Stimulated activated naive CD4-positive, alpha-beta T cell (primary cell): ENCODE data around the gene YAF2.
"Not testable (repeated sequence)": the region's sequence is repeated elsewhere in the genome, so short reads cannot be mapped to it uniquely, and the experiment has no call there.

Experiments
- DNase-seq, 6 experiments: peaks; one replicate each; lab custom pipeline; 2025; lab: John Stamatoyannopoulos, UW

Gene YAF2

DNA sequence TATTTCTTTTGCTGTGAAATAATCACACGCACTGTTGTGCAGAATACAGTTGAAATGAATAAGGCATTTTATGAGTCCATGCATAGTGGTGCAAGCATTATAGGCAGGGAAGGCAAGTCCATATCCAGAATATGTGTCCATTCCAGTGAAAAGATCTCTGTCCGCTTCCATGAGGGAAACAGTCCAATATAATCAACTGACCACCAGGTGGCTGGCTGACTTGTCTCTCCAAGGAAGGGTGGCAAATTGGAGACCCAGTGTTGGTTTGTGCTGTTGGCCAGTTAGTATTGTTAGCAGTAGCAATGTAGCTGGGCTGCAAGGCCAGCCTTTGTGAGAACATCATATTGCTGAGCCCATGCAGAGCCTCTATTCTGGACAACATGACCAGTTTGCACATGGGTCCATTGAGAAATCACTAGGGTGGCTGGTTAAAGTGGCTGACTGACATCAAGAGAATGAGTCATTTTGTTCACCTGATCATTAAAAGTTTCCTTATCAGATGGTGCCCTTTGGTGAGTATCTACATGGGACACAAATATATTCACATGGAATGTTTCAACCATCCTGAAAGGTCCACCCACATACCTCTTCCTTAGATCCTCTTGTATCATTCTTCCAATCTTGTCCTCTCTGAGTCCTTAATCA is 17.3 kb upstream of the YAF2 start:
- no peak for DNase-seq

DNA sequence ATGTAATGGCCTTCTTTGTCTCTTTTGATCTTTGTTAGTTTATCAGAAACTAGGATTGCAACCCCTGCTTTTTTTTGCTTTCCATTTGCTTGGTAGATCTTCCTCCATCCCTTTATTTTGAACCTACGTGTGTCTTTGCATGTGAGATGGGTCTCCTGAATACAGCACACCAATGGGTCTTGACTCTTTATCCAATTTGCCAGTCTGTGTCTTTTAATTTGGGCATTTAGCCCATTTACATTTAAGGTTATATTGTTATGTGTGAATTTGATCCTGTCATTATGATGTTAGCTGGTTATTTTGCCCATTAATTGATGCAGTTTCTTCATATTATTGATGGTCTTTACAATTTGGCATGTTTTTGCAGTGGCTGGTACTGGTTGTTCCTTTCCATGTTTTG is 14.6 kb upstream of the YAF2 start:
- DNase-seq, result not testable (repeated sequence)

DNA sequence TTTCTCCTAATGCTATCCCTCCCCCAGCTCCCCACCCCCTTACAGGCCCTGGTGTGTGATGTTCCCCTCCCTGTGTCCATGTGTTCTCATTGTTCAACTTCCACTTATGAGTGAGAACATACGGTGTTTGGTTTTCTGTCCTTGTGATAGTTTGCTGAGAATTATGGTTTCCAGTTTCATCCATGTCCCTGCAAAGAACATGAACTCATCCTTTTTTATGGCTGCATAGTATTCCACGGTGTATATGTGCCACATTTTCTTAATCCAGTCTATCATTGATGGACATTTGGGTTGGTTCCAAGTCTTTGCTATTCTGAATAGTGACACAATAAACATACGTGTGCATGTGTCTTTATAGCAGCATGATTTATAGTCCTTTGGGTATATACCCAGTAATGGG is 11.0 kb upstream of the YAF2 start:
- not testable (repeated sequence) for DNase-seq

GRCh38 chr12:42240131-42240750 is 2.2 kb upstream of the YAF2 start:
- DNase-seq, result no peak

GRCh38 chr12:42237853-42238239 is 202 bp downstream of the YAF2 start:
- DNase-seq, result peak in 4 of 6 experiments; percentile 60 to 76 (median 70)

GRCh38 chr12:42237052-42237852 is 796 bp downstream of the YAF2 start:
- peak; percentile 45 to 76 (median 65) for DNase-seq

DNA sequence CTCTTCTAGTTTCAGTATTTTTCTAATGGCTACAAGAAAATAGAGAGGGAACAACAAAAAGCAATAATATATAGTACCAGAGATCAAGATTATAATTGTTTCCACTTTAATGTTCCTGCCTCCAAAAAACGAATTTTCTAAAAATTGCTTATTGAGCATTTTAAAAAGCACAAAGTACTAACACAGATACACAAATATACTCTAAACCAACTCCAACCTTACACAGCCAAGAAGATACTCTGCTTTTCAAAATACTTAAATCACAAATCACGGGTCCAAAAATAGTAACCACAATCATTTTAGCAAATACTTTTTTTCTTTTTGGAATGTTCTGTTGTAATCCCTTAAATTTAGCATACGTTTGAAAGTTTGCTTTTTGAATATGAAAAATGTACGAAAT is 2.0 kb downstream of the YAF2 start:
- no peak for DNase-seq

DNA sequence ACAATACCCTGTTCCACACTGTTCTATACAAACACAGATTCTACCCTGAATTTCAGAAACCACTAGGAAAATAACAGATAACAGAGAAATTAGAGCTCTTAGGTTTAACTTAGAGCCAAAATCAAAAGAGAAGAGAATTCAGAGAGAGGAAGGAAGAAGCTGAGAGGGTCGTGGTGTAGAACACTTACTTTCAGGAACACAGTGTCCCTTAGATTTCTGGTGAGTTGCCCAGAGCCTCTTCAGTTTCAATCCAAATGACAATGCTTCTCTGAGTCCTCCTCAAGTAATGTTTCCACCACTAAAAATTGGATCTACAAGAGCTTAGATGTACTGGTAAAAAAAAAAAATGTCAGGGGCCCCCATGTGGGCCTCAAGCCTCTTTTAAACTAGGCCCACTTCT is 2.6 kb downstream of the YAF2 start:
- DNase-seq, result no peak

- no peak for DNase-seq
These were observed 3.1 kb downstream of the YAF2 start for GRCh38 chr12:42234970-42235369.

- DNase-seq, result not testable (repeated sequence)
These were observed 10.5 kb downstream of the YAF2 start for GRCh38 chr12:42227525-42227924.

DNA sequence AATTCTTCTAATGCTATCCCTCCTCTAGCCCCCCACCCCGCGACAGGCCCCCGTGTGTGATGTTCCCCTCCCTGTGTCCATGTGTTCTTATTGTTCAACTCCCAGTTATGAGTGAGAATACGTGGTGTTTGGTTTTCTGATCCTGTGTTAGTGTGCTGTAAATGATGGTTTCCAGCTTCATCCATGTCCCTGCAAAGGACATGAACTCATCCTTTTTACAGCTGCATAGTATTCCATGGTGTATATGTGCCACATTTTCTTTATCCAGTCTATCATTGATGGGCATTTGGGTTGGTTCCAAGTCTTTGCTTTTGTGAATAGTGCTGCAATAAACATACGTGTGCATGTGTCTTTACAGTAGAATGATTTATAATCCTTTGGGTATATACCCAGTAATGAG is 13.5 kb downstream of the YAF2 start:
- DNase-seq, result not testable (repeated sequence)

DNA sequence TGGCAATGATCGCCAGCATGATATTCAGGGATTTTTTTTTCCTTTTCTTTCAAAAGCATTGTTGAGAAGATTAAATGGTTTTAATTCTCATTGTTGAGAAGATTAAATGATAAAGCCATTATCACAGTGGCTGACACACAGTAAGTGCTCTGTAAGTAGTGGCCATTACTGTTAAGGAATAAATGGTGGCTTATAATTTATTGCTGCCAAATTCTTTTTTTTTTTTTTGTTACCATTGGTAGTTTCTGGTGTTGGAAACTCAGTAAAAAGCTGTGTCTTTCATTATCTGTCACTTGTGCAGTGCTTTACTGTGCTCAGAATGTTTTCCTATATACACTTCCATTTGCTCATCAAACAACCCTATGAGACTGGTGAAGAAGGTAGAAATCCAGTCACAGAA is 15.3 kb downstream of the YAF2 start:
- DNase-seq, result no peak

GRCh38 chr12:42221726-42222125 is 16.3 kb downstream of the YAF2 start:
- no peak for DNase-seq

DNA sequence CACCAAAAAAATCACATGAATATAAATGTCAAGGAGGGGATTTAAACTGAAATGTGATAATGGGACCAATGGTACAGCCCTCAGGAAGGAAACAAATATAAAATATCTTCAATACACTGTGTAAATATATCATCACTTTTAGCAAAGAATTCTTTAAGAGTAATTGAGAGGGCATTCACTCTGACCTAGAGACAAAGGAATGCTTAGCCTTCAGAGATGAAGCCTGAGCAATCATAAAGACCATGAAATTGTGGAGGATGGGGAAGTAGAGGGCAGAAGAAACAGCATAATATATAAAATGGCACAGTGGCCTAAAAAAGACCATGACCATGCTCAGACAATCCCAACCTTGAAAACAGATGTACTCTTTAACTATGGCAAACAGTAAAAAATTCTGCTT is 20.4 kb downstream of the YAF2 start:
- DNase-seq, result no peak

DNA sequence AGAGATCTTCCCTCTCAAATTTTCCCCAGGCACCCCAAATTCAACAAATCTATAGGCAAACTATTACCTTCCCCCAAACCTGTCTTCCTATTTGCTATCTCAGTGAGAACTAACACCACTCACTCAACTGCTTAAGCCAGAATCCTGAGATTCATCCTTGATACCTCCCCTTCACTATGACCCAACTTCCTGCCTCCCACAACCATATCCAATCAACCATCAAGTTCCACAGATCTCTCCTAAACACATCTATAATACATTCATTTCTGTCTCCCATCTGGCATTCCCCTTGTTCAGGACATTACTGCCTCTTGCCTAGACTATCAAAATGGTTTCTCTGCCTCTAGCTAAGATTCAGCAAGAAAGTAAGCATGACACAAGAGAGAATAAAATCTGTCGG is 21.3 kb downstream of the YAF2 start:
- DNase-seq, result no peak

- not testable (repeated sequence) for DNase-seq
These were observed 22.3 kb downstream of the YAF2 start for GRCh38 chr12:42215759-42216158.

GRCh38 chr12:42213954-42214426 is 24.1 kb downstream of the YAF2 start:
- no peak for DNase-seq

GRCh38 chr12:42213023-42213422 is 25.0 kb downstream of the YAF2 start:
- DNase-seq, result no peak

GRCh38 chr12:42208574-42208973 is 29.5 kb downstream of the YAF2 start:
- no peak for DNase-seq

GRCh38 chr12:42204819-42205218 is 33.2 kb downstream of the YAF2 start:
- DNase-seq, result no peak

DNA sequence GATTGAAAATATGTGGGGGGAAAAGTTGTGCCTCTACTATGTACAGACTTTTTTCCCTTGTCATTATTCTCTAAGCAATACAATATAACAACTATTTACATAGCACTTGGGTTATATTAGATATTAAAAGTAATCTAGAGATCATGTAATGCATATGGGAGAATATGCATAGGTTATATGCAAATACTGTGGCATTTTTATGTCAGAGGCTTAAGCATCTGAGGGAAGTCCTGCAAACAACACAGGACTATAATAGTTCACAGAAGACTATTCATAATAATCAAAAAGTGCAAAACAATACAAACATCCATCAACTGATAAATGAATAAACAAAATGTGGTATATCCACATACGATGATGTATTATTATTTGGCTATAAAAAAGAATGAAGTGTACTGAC is 33.7 kb downstream of the YAF2 start:
- DNase-seq, result no peak

- no peak for DNase-seq
These were observed 37.0 kb downstream of the YAF2 start for GRCh38 chr12:42201063-42201462.

GRCh38 chr12:42199007-42199406 is 39.0 kb downstream of the YAF2 start:
- DNase-seq, result no peak
